Keratinocyte (primary cell): Measurements from ENCODE around the gene GAB2.

Experiments used
- EZH2 ChIP-seq: IDR thresholded peaks from one replicate; pipeline ENCODE4 v1.6.1; 2012; ENCODE audit warnings: inconsistent platforms, mild to moderate bottlenecking, low read length, moderate library complexity
- TF ChIP-seq, protein P1 (sequence below), 3 experiments: IDR thresholded peaks in 1 of 3; conservative IDR thresholded peaks in 1 of 3; optimal IDR thresholded peaks in 1 of 3; 2 replicates in 2 of 3; 3 replicates in 1 of 3; pipeline versions ENCODE3 to v1.5.1; 2011; ENCODE audit warnings: low read length in 3 of 3, mild to moderate bottlenecking in 3 of 3, moderate library complexity in 2 of 3, control low read depth in 1 of 3, inconsistent platforms in 1 of 3; ENCODE audit not compliant: insufficient read depth in 2 of 3; ENCODE audit errors: extremely low read depth in 1 of 3

DNA sequence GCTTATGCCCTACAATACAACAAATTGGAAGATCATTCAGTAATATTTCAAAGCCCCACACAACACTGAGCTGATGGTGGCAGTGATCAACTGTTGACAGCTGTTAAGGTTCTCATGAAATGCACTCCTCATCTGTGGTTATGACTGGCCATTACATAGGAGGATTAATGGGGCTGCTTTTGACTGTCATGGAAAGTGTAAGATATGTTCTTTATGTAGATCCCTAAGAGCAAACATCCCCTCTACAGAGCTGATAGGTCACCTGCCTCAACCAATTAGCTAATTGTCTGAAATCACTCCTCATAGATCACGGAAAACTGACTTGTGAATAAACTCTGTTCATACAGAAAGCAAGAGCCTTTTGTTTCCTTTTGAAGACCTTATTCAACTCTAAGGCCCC lies 78.1 kb downstream of the GAB2 start:
- TF ChIP-seq, protein P1, sequence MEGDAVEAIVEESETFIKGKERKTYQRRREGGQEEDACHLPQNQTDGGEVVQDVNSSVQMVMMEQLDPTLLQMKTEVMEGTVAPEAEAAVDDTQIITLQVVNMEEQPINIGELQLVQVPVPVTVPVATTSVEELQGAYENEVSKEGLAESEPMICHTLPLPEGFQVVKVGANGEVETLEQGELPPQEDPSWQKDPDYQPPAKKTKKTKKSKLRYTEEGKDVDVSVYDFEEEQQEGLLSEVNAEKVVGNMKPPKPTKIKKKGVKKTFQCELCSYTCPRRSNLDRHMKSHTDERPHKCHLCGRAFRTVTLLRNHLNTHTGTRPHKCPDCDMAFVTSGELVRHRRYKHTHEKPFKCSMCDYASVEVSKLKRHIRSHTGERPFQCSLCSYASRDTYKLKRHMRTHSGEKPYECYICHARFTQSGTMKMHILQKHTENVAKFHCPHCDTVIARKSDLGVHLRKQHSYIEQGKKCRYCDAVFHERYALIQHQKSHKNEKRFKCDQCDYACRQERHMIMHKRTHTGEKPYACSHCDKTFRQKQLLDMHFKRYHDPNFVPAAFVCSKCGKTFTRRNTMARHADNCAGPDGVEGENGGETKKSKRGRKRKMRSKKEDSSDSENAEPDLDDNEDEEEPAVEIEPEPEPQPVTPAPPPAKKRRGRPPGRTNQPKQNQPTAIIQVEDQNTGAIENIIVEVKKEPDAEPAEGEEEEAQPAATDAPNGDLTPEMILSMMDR (optimal IDR thresholded peaks at IDR 0.05 in 1 of 3, IDR thresholded peaks at IDR 0.05 in 1 of 3, conservative IDR thresholded peaks at IDR 0.05 in 1 of 3; ENCODE audit: extremely low read depth in 1 of 3, insufficient read depth in 2 of 3, low read length in 3 of 3) = no peak
- TF ChIP-seq EZH2 = no peak
